Measurements from ENCODE around the gene STKLD1.
"Not testable (repeated sequence)": the region's sequence is repeated elsewhere in the genome, so short reads cannot be mapped to it uniquely, and the experiment has no call there.

Gene STKLD1

DNA sequence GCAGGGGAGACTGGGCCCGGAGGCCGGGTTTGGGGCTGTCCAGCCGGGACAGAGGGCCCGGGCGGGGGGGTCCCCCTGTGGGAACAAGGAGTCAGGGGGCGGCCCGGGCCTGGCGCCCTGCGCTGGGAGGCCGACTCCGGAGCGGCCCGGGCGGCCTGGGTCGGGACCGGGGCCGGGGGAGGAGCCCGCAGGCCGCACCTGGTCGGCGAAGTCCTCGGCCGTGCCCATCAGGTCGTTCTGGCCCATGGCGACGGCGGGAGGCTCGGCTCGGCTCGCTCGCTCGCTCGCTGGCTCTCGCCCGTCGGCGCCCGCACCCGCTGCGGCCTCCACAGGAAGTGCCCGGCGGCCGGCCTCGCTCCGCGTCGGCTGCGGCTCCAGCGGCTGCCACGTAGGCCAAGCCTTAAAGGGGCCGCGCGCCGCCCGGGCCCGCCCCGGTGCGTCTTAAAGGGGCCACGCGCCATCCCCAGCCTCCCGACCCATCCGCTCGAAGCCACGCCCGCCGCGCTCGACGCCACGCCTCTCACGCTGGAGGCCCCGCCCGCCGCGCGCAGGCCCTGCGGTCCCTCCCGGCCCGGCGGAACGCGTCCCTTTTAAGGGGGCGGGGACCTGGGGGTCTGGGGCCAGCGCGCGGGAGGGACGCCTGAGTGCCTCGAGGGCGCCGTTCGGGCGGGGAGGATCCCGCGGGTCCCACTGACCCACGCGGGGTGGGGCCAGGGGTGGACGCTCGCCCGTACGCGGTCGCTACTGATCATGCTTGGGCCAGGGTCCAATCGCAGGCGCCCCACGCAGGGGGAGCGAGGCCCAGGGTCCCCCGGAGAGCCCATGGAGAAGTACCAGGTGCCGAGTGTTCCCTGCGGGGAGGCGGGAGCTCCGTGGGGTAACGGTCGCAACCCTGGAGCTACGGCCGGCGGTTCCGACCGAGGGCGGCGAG, at the start of gene STKLD1, which contains the start of gene SURF4:
TSS of gene STKLD1 (plus strand) at position 643 of the 931 bp plus-strand sequence. CDS start at position 751, 108 bp downstream.
TSS of gene SURF4 (minus strand) at position 337 of the 931 bp plus-strand sequence. CDS start at position 246, 91 bp downstream.
- DNase-seq: peak; percentile 94

DNA sequence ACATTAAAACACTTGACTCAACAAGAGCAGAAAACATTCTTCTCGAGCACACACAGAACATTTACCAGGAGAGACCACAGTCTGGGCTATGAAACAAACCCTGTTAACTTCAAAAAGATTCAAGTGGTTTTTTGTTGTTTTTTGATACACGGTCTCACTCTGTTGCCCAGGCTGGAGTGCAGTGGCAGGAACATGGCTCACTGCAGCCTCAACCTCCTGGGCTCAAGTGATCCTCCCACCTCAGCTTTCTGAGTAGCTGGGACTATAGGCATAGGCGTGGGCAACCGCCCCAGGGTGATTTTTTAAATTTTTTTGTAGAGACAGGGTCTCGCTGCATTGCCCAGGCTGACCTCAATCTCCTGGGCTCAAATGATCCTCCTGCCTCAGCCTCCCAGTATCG, 49.1 kb upstream of the STKLD1 start:
- not testable (repeated sequence) for DNase-seq

DNA sequence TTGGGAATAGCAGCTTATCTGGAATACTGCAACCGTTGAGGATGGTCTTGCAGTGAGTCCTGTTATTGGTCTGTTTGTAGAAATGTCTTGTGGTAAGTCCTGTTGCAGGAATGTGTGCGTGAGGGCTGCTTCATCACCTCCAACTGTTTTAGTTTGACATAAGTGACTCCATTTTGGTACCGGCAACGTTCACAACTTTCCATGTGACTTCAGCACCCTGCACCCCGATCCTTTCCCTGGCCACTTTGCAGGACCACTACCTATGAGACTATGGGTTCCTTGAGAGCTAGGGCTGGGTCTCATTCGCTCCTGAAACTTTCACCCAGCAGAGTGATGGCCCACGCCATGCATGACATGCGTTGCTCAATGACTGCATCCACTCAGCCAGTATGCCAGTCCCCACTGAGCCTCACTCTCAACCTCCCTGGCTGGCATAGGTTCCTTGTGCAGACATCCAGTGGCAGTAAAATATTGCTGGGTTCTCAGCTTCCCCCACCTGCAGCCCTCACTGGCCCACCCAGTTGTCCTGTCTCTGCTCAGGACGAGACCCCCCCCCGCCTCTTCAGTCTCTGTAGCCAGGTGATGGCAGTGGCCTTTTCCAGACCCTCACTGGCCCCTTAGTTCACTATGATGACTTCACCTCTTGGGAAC, 48.2 kb upstream of the STKLD1 start:
- no peak for DNase-seq

DNA sequence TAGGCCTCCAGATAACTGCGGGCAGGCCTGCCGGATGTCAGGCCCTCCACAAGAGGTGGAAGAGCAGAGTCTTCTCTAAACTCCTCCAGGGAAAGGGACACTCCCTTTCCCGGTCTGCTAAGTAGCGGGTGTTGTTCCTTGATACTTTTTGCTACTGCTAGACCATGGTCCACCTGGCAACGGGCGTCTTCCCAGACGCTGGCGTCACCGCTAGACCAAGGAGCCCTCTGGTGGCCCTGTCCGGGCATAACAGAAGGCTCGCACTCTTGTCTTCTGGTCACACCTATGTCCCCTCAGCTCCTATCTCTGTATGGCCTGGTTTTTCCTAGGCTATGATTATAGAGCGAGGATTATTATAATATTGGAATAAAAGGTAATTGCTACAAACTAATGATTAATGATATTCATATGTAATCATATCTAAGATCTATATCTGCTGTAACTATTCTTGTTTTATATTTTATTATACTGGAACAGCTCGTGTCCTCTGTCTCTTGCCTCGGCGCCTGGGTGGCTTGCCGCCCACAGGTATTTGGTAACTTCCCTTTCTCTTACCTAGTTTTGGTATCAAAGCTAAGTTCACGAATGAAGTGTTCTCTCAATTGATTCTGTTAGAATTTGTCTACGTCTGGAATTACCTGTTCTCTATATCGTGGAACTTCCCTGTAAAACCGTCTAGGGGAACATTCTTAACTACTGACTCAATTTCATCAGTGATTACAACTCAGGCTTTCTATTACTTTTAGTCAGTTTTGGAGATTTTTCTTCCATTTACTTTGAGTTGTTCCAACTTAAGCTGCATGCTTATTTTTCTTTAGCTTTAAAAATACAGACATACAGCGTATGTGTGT, 46.6 kb upstream of the STKLD1 start:
- not testable (repeated sequence) for DNase-seq

DNA sequence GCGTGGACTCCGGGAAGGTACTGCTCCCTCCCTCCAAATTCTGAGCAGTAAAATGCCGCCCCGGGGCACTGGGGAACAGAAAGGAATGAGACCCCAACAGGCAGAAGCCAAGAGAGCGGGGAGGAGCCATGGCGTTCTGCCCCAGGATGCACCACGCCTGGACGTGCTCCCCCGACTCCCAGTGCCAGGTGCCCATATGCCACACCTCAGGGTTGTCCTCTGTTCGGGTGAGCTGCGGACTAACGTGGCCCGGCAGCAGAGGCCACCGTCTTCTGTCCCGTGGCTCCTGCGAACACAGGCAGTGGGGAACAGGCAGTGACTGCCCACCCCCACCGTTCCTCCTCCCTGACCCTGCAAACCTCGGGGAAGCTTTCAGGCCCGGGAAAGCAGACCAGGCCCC, 44.9 kb upstream of the STKLD1 start:
- no peak for DNase-seq

DNA sequence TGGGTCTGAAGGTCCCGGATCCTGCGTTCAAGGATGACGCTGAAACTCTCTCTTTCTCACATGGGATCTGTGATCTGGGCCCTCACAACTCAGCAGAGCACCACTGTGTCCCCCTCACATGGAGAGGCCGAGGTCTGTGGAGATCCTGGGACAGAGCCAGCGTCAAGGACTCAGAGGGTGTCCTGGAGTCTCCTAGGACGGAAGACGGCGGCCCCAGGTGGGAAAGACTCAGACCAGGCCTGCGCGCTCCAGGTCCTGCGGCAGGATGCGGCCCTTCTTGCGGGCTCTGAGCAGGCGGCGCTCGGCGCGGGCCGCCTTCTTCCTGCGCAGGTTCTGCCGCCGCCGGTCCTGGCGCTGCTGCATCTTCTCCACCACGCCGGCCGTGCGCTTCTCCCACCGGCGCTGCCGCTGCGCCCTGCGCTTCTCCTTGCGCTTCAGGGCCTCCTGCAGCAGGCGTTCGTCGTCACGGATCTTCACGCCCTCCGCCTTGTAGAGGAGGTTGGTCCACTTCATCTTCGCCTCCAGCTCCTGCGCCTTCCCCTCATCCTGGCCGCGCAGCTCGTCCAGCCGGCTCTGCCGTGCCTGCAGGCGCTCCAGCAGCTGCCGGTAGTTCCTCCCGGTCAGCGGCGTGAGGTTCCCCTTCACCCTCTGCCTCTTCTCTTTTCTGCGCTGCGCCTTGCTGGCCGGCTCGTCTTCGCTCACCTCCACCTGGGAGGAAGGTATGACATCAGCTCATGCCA, 44.4 kb upstream of the STKLD1 start:
- DNase-seq: no peak

DNA sequence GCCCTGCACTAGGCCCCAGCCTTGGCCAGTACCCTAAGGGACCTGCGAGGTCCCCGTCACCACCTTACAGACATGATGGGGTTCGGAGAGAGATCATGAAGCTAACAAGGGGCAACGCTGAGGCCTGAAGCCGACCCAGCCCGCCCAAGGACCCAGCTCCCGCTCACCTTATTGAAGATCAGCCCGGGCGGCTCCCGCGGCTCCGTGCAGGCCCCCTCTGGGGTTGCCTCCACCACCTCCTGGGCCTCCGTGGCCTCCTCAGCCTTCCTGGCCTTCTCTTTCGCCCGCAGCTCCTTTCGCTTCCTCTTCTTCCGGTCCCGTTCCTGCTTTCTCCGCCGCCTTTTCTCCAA, 43.8 kb upstream of the STKLD1 start:
- no peak for DNase-seq

DNA sequence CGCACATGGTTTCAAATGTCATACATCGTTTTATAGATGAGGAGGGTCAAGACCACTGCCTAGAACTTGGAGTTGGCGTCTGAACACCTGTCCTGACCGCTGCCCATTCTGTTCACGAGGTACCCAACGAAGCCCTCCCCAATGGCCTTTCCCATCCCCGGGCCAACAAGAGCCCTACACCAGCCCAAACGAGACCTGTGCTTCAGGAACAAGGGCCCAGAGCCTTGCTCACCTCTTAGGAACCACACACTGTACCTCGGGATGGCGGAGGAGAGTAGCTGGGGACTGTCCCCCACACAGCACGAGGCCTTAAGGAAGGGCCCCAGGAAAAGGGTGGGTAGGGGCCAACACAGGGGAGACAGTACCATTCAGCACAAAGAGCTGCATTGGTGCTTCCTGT, 43.2 kb upstream of the STKLD1 start:
- DNase-seq: no peak

DNA sequence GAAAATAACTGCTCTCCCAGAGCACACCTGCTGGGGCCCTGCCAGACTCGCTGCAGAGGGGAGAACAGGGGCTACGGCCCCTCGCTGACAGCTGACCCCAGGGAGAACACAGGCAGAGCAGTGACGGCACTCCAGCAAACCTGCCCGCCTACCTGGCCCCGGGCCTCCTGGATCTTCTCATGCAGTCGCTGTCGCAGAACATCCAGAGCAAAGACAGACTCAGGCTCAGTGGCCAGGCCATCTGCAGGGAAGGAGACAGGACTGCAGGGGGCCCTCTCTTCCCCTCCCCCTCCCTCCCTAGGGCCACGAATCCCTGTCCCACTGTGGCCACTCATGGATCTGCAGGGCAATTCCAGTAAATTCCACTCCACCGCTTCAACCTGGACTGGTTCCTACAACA, 42.6 kb upstream of the STKLD1 start:
- no peak for DNase-seq

DNA sequence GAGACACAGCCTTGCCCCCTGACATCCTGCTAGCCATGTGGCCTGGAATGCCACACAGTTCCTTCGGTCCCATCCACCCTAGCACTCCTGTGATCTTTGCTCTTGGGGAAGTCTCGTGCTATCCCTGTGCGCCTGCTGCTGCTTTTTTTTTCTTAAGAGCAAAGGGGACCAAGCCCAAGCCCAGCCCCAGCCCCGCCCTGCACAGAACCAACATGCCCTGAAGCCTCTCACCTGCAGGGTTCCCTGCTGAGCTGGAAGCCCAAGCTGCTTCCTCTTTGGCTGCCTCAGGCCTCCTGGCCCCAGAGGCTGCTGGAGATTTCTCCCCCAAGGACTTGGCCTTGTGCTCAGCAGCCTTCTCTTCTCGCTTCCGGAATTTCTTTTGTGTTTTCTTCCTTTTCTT, 42.0 kb upstream of the STKLD1 start:
- DNase-seq: no peak

DNA sequence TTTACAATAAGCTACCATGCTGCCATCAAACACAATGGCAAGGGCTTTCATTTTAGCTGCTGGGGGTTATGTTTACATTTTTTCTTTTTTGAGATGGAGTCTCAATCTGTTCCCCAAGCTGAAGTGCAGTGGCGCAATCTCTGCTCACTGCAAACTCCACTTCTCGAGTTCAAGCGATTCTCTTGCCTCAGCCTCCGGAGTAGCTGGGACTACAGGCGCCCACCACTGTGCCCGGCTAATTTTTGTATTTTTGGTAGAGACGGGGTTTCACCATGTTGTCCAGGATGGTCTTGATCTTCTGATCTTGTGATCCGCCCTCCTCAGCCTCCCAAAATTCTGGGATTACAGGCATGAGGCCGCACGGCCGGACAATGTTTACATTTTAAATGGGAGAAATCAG, 41.3 kb upstream of the STKLD1 start:
- DNase-seq: not testable (repeated sequence)

DNA sequence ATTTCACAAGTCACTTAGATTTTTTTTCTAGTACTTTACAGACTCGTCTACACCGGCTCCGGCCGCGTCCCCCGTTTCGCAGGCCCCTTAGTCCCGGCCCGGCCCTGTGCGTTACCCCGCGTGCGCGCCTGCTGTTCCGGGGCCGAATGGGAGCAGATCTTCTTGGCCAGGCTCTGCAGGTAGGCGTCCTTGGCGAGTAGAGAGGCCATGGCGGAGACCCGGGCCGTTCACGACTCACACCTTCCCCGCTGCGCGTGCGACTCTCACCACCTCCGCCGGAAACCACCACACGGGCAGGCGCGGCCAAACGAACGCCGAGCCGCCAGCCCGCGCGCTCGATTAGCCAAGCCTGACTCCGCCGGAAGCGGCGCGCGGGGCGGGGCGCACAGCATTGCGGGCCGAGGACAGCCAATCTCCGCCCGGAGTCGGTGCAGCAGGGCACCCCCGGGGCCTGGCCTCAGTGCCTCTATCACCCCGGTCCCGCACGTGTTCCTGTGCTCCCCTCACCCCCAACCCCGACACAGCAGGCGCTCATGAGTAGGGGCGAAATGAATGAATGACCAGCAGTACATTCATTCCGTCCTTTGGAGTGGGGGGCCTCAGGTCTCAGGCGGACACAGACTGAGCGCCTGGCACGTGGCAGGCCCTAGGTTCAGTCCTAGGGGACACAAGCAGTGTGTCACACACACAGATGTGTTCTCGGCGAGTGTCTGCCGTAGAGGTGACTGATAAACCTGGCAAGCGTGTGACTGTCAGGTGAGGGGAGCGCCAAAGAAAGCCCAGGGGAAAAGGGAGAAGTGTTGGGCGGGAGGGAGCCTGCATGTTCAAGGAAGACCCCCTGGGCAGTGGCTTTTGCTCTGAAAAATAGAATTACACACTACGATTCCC, 40.0 kb upstream of the STKLD1 start, which contains the start of gene SURF6:
TSS of gene SURF6 (minus strand) at position 265 of the 888 bp plus-strand sequence. CDS start at position 209, 56 bp downstream.
- peak; percentile 95 for DNase-seq

DNA sequence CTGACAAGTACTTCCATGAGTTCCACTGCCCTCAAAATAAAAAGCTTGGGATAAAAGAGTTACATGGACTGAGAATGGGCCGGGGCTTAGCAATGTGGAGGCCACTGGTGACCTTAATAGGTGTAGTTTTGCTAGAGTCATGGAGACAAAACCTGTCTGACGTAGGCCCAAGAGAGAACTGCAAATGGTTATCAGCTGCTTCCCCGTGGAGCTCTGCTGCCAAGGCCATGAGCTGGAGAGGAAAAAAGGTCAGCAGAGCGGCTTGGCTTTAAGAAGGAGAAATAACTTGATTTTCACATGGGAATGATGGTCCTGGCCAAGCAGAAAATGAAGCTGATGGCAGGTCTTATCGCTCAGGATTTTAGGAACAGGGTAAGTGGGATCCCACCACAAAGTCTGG, 36.5 kb upstream of the STKLD1 start:
- DNase-seq: no peak

DNA sequence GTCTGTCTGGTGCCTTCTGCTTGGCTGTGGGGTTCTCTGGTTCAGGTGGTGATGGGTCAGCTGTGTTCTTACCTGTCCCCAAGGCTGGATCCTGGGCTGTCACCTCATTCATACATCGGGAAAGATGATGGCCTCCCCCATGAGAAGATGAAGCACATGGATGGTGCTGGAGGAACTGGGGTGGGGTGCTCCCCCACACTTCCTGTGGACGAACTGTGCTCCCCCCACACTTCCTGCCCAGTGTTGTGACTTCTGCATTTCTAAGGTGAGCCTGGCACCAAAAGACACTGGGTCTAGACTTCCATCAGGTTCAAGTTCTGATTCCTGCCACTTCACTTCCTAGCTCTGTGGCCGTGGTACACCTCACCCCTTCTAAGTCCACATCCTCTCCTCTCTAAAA, 35.9 kb upstream of the STKLD1 start:
- DNase-seq: no peak

DNA sequence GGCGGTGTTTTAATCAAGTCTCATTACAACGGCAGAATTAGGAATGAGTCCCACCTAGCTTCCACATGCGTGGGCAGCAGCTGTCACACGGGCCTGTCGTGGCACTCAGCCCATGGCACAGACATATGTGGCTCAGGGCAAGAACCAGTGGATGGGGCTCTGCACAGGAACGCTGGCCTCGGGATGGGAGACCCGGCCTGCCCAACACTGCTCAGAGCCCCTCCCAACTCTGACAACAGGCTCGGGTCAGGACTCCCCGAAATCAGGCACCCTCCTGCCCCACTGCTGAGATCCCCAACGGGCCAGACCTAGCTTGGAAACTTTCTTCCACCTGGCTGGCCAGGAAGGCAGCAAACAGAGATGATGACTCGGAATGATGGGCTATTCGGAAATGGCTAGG, 35.2 kb upstream of the STKLD1 start:
- DNase-seq: no peak

DNA sequence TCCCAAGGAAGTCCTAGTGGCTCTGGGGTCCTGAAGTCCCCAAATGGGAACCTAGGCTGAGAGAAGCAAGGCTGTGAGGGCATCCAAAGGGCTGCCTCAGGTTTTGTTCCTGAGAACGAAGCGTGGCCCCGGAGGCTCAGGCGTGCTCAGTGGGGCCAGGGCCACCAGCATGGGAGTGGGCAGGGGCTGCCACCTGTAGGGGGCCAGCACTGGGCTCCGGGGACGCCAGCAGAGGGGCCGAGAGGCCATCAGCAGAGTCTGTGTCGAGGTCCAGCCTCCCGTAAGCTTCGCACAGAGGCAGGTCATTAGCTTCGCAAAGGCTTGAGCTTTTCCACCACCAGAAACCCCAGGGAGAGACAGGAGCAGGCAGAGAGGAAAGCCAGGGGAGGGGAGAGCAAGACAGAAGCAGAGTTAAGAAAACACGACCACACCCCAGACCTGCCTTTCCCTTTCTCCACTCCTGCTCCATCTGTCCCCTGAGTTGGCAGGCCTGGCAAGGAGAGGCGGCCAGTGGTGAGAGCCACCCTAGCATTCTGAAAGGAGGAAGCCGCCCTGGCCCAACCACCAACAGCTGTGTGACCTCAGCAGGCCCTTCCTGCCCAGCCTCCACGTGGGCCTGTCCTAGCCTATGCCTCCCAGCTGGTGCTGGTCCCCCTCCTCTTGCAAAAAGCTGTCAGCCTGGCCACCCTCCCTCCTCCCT, 34.6 kb upstream of the STKLD1 start:
- DNase-seq: no peak

DNA sequence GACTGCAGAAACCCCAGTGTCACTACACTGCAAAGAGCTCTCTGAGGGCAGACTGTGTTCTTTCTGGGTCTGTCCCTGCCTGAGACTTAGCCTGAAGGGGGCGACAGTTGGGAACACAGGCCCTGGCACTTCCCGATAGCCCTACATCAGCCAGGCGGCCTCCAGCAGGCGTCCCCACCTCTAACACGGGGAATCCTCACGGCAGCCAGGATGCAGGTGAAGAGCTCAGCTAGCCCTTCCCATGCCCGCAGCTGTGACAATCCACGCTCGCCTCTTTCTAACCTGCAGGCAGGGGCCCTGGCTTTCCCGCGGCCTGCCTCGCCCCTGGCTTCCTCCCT, 34.1 kb upstream of the STKLD1 start:
- DNase-seq: no peak

DNA sequence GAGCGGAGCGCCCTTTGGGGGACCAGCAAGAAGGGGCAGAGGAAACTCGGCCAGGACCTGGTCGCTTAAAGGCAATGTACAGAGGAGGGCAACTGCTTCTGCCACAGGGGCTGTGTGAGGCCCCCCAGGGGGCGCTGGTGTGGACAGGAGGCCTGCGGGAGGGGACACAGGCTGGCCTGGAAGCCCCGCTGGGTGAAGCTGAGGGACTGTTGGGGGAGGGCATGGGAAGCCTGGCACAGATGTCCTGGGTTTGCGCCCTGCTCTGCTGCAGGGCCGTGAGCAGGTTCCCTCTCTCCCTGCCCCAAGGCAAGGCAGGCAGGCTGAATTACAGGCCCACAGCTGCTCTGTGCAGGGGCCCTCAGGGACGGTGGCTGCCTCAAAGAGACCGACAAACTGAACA, 33.6 kb upstream of the STKLD1 start:
- no peak for DNase-seq

DNA sequence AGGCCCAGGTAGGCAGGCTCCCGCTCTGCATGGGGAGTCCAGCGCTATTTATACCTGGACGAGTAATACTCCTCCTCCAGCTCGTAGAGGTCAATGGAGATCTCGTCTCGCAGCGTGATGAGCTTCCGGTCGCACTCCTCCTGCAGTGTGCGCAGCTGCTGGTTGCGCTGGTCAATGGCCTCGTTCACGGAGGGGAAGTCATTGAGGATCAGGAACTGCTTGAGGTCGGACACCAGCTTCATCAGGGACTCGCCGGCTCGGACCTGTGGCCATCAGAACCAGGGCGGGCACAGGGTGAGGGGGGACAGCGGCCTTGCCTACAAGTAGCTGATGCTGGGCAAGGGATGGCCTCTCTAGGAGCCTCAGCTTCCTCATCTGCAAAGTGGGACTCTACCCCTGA, 32.1 kb upstream of the STKLD1 start:
- DNase-seq: no peak

DNA sequence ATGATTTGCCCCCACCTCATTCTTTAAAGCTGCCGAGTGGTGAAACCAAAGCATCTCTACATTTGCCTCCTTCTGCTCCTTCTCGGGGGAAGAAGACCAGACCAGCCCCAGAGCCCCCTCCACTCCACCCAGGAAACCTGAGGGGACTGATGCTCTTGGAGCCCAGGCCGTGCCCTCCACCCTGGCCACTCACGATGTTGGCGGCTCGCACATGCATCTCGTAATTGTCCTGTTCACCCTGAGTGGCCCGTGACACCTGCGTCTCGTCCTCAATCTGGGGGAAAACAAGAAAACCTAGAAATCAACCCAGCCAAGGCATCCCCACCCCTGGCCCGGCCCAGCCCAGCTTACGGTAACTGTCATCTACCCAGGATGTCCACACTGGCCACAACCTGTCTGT, 31.2 kb upstream of the STKLD1 start:
- DNase-seq: no peak

DNA sequence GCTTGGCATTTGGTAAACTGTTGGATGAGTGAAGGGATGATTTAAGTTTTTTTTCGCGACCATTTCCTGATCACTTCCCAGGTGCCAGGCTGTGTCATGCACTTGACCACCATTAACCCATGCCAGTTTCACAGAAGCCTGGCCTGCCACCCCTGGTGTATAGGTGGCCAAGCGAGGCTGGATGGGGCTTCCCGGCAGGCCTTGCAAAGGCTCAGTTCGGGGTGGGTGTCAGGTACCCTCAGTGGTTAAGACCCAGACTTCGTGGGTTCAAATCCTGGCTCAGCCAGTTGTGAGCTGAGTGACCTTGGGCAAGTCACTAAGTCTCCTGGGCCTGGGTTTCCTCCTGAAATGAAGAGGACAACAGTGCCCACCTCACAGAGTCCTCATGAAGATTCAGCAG, 30.6 kb upstream of the STKLD1 start:
- no peak for DNase-seq
